Measurements from ENCODE around the gene MS4A15. TPM values are rescaled to one million over a fixed set of nuclear protein-coding genes. Genes with fewer than 3 reads are reported as not detected.
A peak's percentile ranks its signal among the peaks of the same experiment; 100 is the strongest.
"Not testable (repeated sequence)": the region's sequence is repeated elsewhere in the genome, so short reads cannot be mapped to it uniquely, and the experiment has no call there.

The MS4A15 gene
- polyA plus RNA-seq, 1 donor from 2014 or later = not detected

DNA sequence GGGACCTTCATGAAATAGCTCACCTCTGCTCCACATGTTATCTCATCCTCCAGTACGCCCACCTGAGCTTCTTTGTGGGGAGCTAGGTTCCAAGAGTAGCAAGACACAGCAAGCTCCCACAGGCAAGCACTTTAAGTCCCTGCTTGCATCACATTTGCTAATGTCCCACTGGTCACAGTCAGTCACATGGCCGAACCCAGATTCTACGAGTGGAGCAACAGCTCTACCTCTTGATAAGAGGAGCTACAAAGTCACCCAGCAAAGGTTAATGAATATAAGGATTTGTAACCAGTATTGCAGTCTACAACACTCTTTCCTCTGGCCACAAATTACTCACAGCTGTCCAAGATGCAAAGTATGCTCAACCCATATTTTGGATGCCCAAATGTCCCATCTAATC is 15.2 kb upstream of the MS4A15 start:
- peaks cover 0 to 4% (median 3%) of the 10 kb centered on the region in 3 donors for H3K9me3 Mint-ChIP-seq
- peaks cover 3% of the 10 kb centered on the region for H3K36me3 Mint-ChIP-seq
- no peak overlapping the region for H3K27ac Mint-ChIP-seq
- H3K4me3 Mint-ChIP-seq = no peak overlapping the region
- no peaks in the 10 kb centered on the region for H3K4me1 Mint-ChIP-seq
- H3K27me3 Mint-ChIP-seq = peaks cover 7% of the 10 kb centered on the region

DNA sequence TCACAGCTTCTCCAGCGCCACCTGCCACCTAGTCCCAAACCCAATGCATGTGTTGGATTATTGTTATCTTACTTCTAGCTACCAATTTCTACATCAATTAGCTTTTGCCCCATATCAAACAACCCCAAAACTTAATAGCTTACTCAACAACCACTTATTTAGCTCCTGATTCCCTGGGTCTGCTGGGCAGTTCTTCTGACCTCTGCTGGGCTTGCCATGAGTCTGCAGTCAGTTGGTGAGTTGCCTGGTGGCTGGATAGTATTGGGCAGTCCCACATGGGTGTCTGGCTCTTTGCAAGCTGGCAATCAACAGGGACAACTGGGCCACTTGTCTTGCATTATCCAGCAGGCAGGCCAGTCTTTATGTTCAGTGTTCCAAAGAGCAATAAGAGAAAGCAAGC is 13.6 kb upstream of the MS4A15 start:
- no peak overlapping the region for H3K4me3 Mint-ChIP-seq
- H3K9me3 Mint-ChIP-seq = peaks cover 0 to 4% (median 3%) of the 10 kb centered on the region in 3 donors

DNA sequence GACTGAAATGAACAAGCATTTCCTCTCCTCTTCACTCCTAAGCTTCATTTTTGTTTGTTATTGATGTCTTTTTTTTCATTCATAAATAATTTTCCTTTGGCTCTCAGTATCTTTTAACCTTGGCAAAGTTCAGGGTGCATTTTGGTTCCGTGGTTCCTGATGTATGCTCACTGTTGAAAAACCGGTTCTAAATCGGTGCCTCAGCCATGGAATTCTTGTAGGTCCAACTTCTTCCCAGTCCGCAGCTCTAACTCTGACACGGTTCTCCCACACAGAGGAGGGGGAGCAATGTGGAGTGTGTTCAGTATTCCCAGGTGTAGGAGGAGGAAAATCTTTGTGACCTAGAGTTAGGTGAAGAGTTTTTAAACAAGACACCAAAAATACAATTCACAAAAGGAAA is 12.6 kb upstream of the MS4A15 start:
- no peaks in the 10 kb centered on the region for H3K4me1 Mint-ChIP-seq
- H3K27me3 Mint-ChIP-seq = peaks cover 2% of the 10 kb centered on the region
- peaks cover 0 to 4% (median 3%) of the 10 kb centered on the region in 3 donors for H3K9me3 Mint-ChIP-seq
- peaks cover 3% of the 10 kb centered on the region for H3K36me3 Mint-ChIP-seq
- H3K4me3 Mint-ChIP-seq = peak overlapping the region in 1 of 4 donors; percentile 24
- H3K27ac Mint-ChIP-seq = no peak overlapping the region

More for the DNA sequence above, 13.6 kb upstream of the MS4A15 start:
- Mint-ChIP-seq H3K27ac (no peak overlapping the region), H3K4me1 (no peaks in the 10 kb centered on the region), H3K36me3 (peaks cover 3% of the 10 kb centered on the region), H3K27me3 (peaks cover 7% of the 10 kb centered on the region)

DNA sequence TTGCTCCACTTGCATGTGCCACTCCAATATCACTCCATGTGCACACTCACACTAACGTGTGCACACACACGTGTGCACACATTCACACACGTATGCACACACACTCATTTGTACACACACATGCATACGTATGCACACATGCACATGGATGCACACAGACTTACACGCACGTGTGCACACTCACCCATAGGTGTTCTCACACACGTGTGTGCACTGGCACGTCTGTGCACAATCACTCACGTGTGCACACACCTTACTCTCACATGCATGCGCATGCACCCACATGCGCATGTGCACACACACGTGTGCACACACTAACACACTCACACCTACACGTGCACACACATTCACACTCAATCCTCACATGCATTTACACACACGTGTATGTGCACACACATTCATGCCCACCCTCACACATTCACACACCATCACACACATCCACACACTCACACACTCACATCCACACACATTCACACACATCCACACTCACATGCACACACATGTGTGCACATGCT is 9.3 kb upstream of the MS4A15 start:
- H3K4me3 Mint-ChIP-seq = no peak overlapping the region
- H3K27ac Mint-ChIP-seq = no peak overlapping the region
- peaks cover 5% of the 10 kb centered on the region for H3K27me3 Mint-ChIP-seq
- H3K4me1 Mint-ChIP-seq = peaks cover 0 to 2% (median 0%) of the 10 kb centered on the region in 3 donors
- H3K9me3 Mint-ChIP-seq = peaks cover 0 to 4% (median 3%) of the 10 kb centered on the region in 3 donors
- no peaks in the 10 kb centered on the region for H3K36me3 Mint-ChIP-seq

- peaks cover 0 to 4% (median 0%) of the 10 kb centered on the region in 3 donors for H3K9me3 Mint-ChIP-seq
- peaks cover 7% of the 10 kb centered on the region for H3K27me3 Mint-ChIP-seq
- H3K4me3 Mint-ChIP-seq = no peak overlapping the region
- no peaks in the 10 kb centered on the region for H3K36me3 Mint-ChIP-seq
- H3K4me1 Mint-ChIP-seq = peaks cover 0 to 2% (median 0%) of the 10 kb centered on the region in 3 donors
- no peak overlapping the region for H3K27ac Mint-ChIP-seq
These were observed 8.4 kb upstream of the MS4A15 start for GRCh38 chr11:60748225-60748624.

- peaks cover 0 to 2% (median 0%) of the 10 kb centered on the region in 3 donors for H3K4me1 Mint-ChIP-seq
- no peaks in the 10 kb centered on the region for H3K36me3 Mint-ChIP-seq
- H3K27me3 Mint-ChIP-seq = peaks cover 9% of the 10 kb centered on the region
- no peak overlapping the region for H3K27ac Mint-ChIP-seq
- no peak overlapping the region for H3K4me3 Mint-ChIP-seq
- H3K9me3 Mint-ChIP-seq = peaks cover 0 to 4% (median 0%) of the 10 kb centered on the region in 3 donors
These were observed 7.8 kb upstream of the MS4A15 start for GRCh38 chr11:60748821-60749220.

GRCh38 chr11:60750911-60751310 is 5.8 kb upstream of the MS4A15 start:
- Mint-ChIP-seq H3K4me3 (peak overlapping the region in 1 of 4 donors; percentile 49), H3K9me3 (no peaks in the 10 kb centered on the region), H3K27ac (no peak overlapping the region), H3K36me3 (no peaks in the 10 kb centered on the region), H3K27me3 (peaks cover 9% of the 10 kb centered on the region), H3K4me1 (peaks cover 0 to 2% (median 0%) of the 10 kb centered on the region in 3 donors)

- no peak overlapping the region for H3K4me3 Mint-ChIP-seq
- peaks cover 13% of the 10 kb centered on the region for H3K27me3 Mint-ChIP-seq
- peaks cover 0 to 2% (median 0%) of the 10 kb centered on the region in 3 donors for H3K4me1 Mint-ChIP-seq
- H3K9me3 Mint-ChIP-seq = no peaks in the 10 kb centered on the region
- H3K36me3 Mint-ChIP-seq = no peaks in the 10 kb centered on the region
- no peak overlapping the region for H3K27ac Mint-ChIP-seq
These were observed 3.4 kb upstream of the MS4A15 start for GRCh38 chr11:60753309-60753708.

DNA sequence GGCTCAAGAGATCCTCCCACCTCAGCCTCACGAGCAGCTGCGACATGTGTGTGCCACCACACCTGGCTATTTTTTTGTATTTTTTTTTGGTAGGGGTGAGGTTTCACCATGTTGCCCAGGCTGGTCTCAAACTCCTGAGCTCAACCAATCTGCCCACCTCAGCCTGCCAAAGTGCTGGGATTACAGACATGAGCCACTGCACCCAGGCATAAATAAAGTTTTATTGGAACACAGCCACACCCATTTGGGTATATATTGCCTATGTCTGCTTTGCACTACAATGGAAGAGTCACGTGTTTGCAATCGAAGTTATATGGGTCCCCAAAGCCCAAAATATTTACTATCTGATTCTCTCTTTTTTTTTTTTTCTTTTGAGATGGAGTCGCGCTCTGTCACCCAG is 1.8 kb upstream of the MS4A15 start:
- peaks cover 13% of the 10 kb centered on the region for H3K27me3 Mint-ChIP-seq
- H3K4me1 Mint-ChIP-seq = peaks cover 0 to 8% (median 2%) of the 10 kb centered on the region in 3 donors

GRCh38 chr11:60757231-60757800 is 649 bp downstream of the MS4A15 start:
- peaks cover 8% of the 10 kb centered on the region for H3K27me3 Mint-ChIP-seq
- no peaks in the 10 kb centered on the region for H3K36me3 Mint-ChIP-seq
- no peaks in the 10 kb centered on the region for H3K9me3 Mint-ChIP-seq
- H3K4me3 Mint-ChIP-seq = no peak overlapping the region
- peaks cover 4 to 18% (median 5%) of the 10 kb centered on the region in 3 donors for H3K4me1 Mint-ChIP-seq
- H3K27ac Mint-ChIP-seq = no peak overlapping the region

More for the DNA sequence above, 1.8 kb upstream of the MS4A15 start:
- H3K9me3 Mint-ChIP-seq = no peaks in the 10 kb centered on the region
- H3K27ac Mint-ChIP-seq = no peak overlapping the region
- no peaks in the 10 kb centered on the region for H3K36me3 Mint-ChIP-seq
- H3K4me3 Mint-ChIP-seq = no peak overlapping the region

DNA sequence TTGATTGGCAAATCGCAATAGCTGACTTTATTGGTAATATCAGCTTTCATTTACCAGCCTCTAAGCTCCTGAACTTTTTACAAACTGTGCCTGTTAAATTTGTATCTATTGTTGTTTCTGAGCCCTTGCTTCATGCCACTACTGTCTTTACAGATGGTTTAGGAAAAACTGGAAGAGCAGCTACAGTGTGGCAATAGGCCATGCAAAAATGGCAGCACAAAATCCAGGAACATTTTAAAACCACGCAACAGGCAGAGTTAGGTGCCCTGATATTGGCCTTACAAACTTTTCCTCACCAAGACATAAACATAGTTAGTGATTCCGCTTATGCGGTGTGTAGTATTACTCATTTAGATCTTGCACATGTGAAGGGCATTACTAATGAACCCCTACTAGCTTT is 2.0 kb downstream of the MS4A15 start:
- H3K4me1 Mint-ChIP-seq = peaks cover 12 to 29% (median 14%) of the 10 kb centered on the region in 3 donors
- H3K4me3 Mint-ChIP-seq, H3K36me3 Mint-ChIP-seq, H3K27me3 Mint-ChIP-seq, H3K9me3 Mint-ChIP-seq, H3K27ac Mint-ChIP-seq: not testable (repeated sequence)

DNA sequence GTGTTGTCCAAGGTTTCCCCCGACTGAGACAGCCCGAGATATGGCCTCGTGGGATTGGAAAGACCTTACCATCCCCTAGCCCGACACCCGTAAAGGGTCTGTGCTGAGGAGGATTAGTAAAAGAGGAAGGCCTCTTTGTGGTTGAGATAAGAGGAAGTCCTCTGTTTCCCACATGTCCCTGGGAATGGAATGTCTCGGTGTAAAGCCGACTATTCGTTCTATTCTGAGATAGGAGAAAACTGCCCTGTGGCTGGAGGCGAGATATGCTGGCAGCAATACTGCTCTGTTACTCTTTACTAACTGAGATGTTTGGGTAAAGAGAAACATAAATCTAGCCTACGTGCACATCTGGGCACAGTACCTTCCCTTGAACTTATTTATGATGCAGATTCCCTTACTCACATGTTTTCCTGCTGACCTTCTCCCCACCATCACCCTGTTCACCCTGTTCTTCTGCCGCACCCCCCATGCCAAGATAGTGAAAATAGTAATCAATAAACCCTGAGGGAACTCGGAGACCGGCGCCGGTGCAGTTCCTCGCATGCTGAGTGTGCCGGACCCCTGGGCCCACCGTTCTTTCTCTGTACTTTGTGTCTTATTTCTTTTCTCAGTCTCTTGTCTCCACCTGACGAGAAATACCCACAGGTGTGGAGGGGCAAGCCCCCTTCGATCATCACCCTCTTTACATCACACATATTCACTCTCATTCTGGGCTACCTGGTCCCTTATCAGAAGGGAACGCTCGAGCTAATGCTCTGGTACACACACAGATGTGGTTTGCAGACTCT is 3.0 kb downstream of the MS4A15 start:
- H3K27me3 Mint-ChIP-seq, H3K36me3 Mint-ChIP-seq, H3K4me3 Mint-ChIP-seq, H3K9me3 Mint-ChIP-seq: not testable (repeated sequence)
- Mint-ChIP-seq H3K27ac (peak overlapping the region in 1 of 3 donors; percentile 4), H3K4me1 (peaks cover 14 to 34% (median 20%) of the 10 kb centered on the region in 3 donors)

DNA sequence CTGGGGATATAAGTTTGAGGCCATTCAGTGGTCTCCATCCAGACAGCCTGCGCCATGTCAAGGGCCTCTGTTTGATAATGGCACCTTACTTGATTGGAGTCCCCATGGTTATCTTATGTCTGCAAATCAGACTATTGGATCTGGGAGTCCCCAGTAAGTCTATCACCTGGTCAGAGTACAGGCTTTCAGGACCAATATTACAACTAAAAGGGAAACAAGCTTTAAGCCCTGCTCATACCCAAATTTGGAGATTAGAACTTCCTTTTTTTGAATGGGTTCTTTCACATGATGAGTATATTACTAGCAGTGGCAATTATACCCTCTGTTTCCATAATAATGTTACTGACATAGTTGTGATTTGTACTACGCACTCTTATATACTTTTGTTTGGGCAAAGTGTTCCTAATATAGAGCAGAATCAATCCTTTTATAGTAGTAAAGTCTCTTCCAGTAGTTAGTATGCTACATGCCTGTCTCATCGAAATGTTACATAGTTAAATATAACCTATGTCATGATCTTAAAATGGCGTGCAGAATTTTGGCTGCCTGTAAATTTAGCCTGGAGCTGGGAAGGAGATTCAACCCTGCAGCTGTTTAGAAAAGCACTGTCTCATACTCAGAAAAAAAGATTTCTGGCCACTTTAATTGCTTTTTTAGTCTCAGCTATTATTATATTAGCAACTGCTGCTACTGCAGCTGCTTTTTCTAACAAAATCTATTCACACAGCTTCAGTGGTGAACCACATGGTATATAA is 4.9 kb downstream of the MS4A15 start:
- no peak overlapping the region for H3K27ac Mint-ChIP-seq
- H3K36me3 Mint-ChIP-seq = peaks cover 3% of the 10 kb centered on the region
- peaks cover 14 to 34% (median 20%) of the 10 kb centered on the region in 3 donors for H3K4me1 Mint-ChIP-seq

DNA sequence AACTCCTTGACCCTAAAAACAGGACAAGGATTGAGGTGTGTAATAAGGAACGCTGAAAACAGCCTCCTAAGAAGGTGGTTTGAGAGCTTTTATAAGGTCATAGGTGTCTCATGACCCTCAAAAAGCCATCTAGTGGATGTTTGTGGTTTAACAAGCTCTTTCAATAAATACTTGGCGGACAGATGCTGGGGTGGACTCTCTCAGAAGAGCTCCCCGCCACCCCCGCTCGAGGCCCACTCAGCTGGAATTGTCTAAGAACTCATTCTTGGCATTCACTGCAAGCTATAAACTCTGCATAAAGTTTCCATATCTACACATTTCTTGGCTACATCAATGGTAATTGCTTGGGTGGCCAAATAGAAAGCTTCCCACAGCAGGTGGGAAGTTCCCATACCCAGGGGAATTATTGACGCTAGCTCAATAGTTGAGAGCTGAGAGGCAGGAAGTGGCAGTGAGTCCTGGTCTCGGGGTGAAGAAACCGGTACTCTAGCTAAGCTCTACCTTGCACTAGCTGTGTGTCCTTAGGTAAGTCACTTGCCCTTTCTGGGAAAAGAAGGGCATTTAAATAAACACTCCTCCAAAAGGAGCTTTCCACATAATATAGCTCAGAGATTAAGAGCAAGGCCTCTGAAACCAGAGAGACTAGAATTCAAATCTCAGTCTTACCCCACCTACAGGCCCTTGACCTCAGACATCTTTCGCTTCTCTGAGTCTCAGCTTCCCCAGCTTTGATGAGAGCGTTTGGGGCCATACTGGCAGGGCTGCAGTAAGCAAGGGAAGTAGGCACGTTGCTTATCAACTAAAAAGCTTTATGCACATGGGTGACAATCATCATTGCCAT is 6.4 kb downstream of the MS4A15 start:
- H3K4me3 Mint-ChIP-seq = peak overlapping the region in 2 of 4 donors; percentile 61 to 76
- H3K36me3 Mint-ChIP-seq = peaks cover 3% of the 10 kb centered on the region
- no peaks in the 10 kb centered on the region for H3K9me3 Mint-ChIP-seq
- peaks cover 14 to 34% (median 20%) of the 10 kb centered on the region in 3 donors for H3K4me1 Mint-ChIP-seq
- peak overlapping the region in 2 of 3 donors; percentile 2 to 76 for H3K27ac Mint-ChIP-seq
- H3K27me3 Mint-ChIP-seq = peaks cover 9% of the 10 kb centered on the region

More for the DNA sequence above, 4.9 kb downstream of the MS4A15 start:
- Mint-ChIP-seq H3K27me3 (peaks cover 7% of the 10 kb centered on the region), H3K4me3 (no peak overlapping the region), H3K9me3 (no peaks in the 10 kb centered on the region)
